HEK293 (cell line): Measurements from ENCODE around the gene CDHR5.

ENCODE experiments used
- CTCF ChIA-PET: fragments of 350-600 bp; formaldehyde crosslinking; extraction: SDS; loops from one replicate; lab custom pipeline; 2021; ENCODE audit warnings: antibody characterized with exemption; lab: Yijun Ruan, JAX
- POLR2A ChIA-PET: fragments of 300-600 bp; formaldehyde crosslinking; extraction: SDS; loops from one replicate; lab custom pipeline; 2020; ENCODE audit warnings: antibody characterized with exemption, inconsistent platforms; lab: Yijun Ruan, JAX
- H3K27ac ChIP-seq: fragments of 200-500 bp; sonication (Bioruptor generic); 2 replicates; pipeline ENCODE4 v1.5.1; 2014; ENCODE audit warnings: low read depth, low read length, control low read depth, inconsistent platforms; ENCODE audit errors: extremely low read depth
- H3K36me3 ChIP-seq, 2 experiments: fragments of 200-500 bp in 1 of 2; sonication (Bioruptor generic) in 1 of 2; 1 replicate in 1 of 2; 2 replicates in 1 of 2; pipeline ENCODE4 v1.5.1; 2014 to 2017; ENCODE audit warnings: inconsistent platforms in 2 of 2, low read length in 2 of 2; ENCODE audit not compliant: control insufficient read depth in 2 of 2, insufficient read depth in 1 of 2
- H3K4me1 ChIP-seq: fragments of 200-500 bp; sonication (Bioruptor generic); 2 replicates; pipeline ENCODE4 v1.5.1; 2014; ENCODE audit warnings: mild to moderate bottlenecking, low read length, inconsistent platforms; ENCODE audit not compliant: control insufficient read depth, insufficient read depth
- H3K4me3 ChIP-seq: 2 replicates; pipeline ENCODE4 v1.5.1; 2011; ENCODE audit warnings: low read depth, mild to moderate bottlenecking, control low read depth, low read length, moderate library complexity
- H3K9me3 ChIP-seq: fragments of 200-500 bp; sonication (Bioruptor generic); 2 replicates; pipeline ENCODE4 v1.5.1; 2014; ENCODE audit warnings: low read depth, low read length, inconsistent platforms; ENCODE audit not compliant: control insufficient read depth, insufficient read depth
- GLIS2 ChIP-seq: fragments of 450-650 bp; formaldehyde crosslinking; IDR thresholded peaks from 2 replicates; pipeline ENCODE4 v1.5.1; 2016; ENCODE audit warnings: missing biosample characterization, missing genetic modification characterization
- SCRT1 ChIP-seq: fragments of 450-650 bp; formaldehyde crosslinking; IDR thresholded peaks from 2 replicates; pipeline ENCODE4 v1.5.1; 2016; ENCODE audit warnings: missing biosample characterization, missing genetic modification characterization, borderline replicate concordance
- ZBTB48 ChIP-seq: fragments of 450-650 bp; formaldehyde crosslinking; IDR thresholded peaks from 2 replicates; pipeline ENCODE4 v1.5.1; 2016; ENCODE audit warnings: missing biosample characterization, missing genetic modification characterization
- ZEB2 ChIP-seq: fragments of 450-650 bp; formaldehyde crosslinking; IDR thresholded peaks from 2 replicates; pipeline ENCODE4 v1.5.1; 2016; ENCODE audit warnings: missing biosample characterization, missing genetic modification characterization
- ZNF133 ChIP-seq: fragments of 450-650 bp; formaldehyde crosslinking; IDR thresholded peaks from 2 replicates; pipeline ENCODE4 v1.5.1; 2016; ENCODE audit warnings: missing biosample characterization, missing genetic modification characterization
- ZNF138 ChIP-seq: fragments of 450-650 bp; formaldehyde crosslinking; IDR thresholded peaks from 2 replicates; pipeline ENCODE4 v1.5.1; 2016; ENCODE audit warnings: missing biosample characterization, missing genetic modification characterization, borderline replicate concordance
- ZNF175 ChIP-seq: fragments of 450-650 bp; formaldehyde crosslinking; IDR thresholded peaks from 2 replicates; pipeline ENCODE4 v1.5.1; 2016; ENCODE audit warnings: missing biosample characterization, missing genetic modification characterization
- ZNF23 ChIP-seq: fragments of 450-650 bp; formaldehyde crosslinking; IDR thresholded peaks from 2 replicates; pipeline ENCODE4 v1.5.1; 2016; ENCODE audit warnings: missing biosample characterization, missing genetic modification characterization, borderline replicate concordance
- ZNF391 ChIP-seq: fragments of 450-650 bp; formaldehyde crosslinking; IDR thresholded peaks from 2 replicates; pipeline ENCODE4 v1.5.1; 2016; ENCODE audit warnings: low read depth, missing biosample characterization, missing genetic modification characterization, borderline replicate concordance
- ZNF423 ChIP-seq: fragments of 450-650 bp; formaldehyde crosslinking; IDR thresholded peaks from 2 replicates; pipeline ENCODE4 v1.5.1; 2016; ENCODE audit warnings: missing biosample characterization, missing genetic modification characterization
- ZNF473 ChIP-seq: fragments of 450-650 bp; formaldehyde crosslinking; IDR thresholded peaks from 2 replicates; pipeline ENCODE4 v1.5.1; 2017; ENCODE audit warnings: missing biosample characterization, missing genetic modification characterization
- ZNF621 ChIP-seq: fragments of 450-650 bp; formaldehyde crosslinking; IDR thresholded peaks from 2 replicates; pipeline ENCODE4 v1.5.1; 2017; ENCODE audit warnings: missing biosample characterization, missing genetic modification characterization
- ZNF626 ChIP-seq: fragments of 450-650 bp; sonication (Bioruptor Pico); formaldehyde crosslinking; IDR thresholded peaks from 2 replicates; pipeline ENCODE4 v1.5.1; 2018; ENCODE audit warnings: missing biosample characterization, missing genetic modification characterization, inconsistent platforms
- ZNF776 ChIP-seq: fragments of 450-650 bp; formaldehyde crosslinking; IDR thresholded peaks from 2 replicates; pipeline ENCODE4 v1.5.0; 2017; ENCODE audit warnings: missing biosample characterization, missing genetic modification characterization, borderline replicate concordance
- TF ChIP-seq, protein P1 (sequence below): fragments of 450-650 bp; formaldehyde crosslinking; IDR thresholded peaks from 2 replicates; pipeline ENCODE4 v1.5.1; 2017; ENCODE audit warnings: missing biosample characterization, missing genetic modification characterization
- TF ChIP-seq, protein P2 (sequence below): fragments of 450-650 bp; formaldehyde crosslinking; IDR thresholded peaks from 2 replicates; pipeline ENCODE4 v1.5.1; 2016; ENCODE audit warnings: missing biosample characterization, missing genetic modification characterization
- TF ChIP-seq, protein P3 (sequence below): fragments of 450-650 bp; formaldehyde crosslinking; IDR thresholded peaks from 2 replicates; pipeline ENCODE4 v1.5.1; 2016; ENCODE audit warnings: missing biosample characterization, missing genetic modification characterization, borderline replicate concordance
- TF ChIP-seq, protein P4 (sequence below): fragments of 450-650 bp; formaldehyde crosslinking; IDR thresholded peaks from 2 replicates; pipeline ENCODE4 v1.5.1; 2016; ENCODE audit warnings: missing biosample characterization, missing genetic modification characterization

Gene CDHR5

DNA sequence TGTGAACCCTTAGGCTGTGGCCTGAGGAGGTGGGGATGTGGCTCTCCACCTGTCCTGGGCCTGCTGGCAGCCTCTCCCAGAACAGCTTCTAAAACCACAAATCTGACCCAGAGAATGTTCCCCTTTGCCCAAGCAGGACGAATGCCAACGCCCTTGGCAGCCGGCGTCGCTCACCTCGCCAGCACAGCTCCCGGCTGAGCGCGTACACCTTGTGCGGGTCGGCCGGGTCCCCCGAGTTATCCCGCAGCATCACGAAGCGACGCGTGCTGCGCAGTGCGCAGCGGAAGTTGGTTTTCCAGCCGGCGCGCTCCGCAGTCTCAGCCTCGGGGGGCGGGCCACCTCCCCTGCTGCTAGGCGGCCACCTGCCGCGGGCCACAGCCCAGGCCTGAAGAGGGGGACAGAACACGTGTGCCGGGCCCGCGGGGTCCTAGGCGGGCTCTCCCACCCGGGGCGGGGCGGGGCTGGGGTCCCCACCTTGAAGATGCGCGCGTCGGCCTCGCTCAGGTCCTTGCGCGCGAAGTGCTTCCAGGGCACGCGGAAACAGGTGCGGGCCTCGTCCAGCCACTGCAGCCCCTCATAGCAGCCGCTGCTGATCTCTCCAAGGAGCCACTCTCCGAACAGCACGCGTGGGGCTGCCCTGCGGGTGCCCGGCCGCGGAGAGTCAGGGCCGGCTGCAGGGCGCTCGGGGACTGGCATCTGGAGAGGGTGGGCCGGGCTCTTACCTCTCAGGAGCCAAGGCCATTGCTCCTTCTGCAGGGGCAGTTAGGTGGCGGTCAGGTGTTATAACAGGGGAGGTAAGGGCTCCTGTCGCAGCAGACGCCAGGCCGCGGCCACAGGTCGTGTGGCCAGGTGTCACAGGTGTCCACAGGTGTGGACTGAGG is 9.9 kb downstream of the CDHR5 start:
- ChIA-PET CTCF (no interaction called here), POLR2A (interaction anchor here (0.6 to 2.2 kb wide), 7 partner anchors 39 to 133 kb away, joined by 3 to 10 read pairs (median 4); partner anchors contain the start of genes HRAS, PHRF1 and TMEM80)
- Histone ChIP-seq H3K4me3 (peak overlapping the region; percentile 80), H3K36me3 (peaks cover 0 to 57% of the 10 kb centered on the region in 2 experiments; a peak in 1 of 3 replicates), H3K4me1 (no peaks in the 10 kb centered on the region), H3K9me3 (no peaks in the 10 kb centered on the region), H3K27ac (peak overlapping the region; percentile 38)
- TF ChIP-seq, protein P1, sequence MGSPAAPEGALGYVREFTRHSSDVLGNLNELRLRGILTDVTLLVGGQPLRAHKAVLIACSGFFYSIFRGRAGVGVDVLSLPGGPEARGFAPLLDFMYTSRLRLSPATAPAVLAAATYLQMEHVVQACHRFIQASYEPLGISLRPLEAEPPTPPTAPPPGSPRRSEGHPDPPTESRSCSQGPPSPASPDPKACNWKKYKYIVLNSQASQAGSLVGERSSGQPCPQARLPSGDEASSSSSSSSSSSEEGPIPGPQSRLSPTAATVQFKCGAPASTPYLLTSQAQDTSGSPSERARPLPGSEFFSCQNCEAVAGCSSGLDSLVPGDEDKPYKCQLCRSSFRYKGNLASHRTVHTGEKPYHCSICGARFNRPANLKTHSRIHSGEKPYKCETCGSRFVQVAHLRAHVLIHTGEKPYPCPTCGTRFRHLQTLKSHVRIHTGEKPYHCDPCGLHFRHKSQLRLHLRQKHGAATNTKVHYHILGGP (tag by site-specific recombination): no peak
- TF ChIP-seq ZNF423: no peak
- 0 out of 2 replicates have a peak, but pooled peaks have one; percentile 33 for TF ChIP-seq SCRT1
- TF ChIP-seq, protein P2, sequence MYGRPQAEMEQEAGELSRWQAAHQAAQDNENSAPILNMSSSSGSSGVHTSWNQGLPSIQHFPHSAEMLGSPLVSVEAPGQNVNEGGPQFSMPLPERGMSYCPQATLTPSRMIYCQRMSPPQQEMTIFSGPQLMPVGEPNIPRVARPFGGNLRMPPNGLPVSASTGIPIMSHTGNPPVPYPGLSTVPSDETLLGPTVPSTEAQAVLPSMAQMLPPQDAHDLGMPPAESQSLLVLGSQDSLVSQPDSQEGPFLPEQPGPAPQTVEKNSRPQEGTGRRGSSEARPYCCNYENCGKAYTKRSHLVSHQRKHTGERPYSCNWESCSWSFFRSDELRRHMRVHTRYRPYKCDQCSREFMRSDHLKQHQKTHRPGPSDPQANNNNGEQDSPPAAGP (tag by site-specific recombination): no peak
- 0 out of 2 replicates have a peak, but pooled peaks have one; percentile 68 for TF ChIP-seq ZEB2 (tag by site-specific recombination)

DNA sequence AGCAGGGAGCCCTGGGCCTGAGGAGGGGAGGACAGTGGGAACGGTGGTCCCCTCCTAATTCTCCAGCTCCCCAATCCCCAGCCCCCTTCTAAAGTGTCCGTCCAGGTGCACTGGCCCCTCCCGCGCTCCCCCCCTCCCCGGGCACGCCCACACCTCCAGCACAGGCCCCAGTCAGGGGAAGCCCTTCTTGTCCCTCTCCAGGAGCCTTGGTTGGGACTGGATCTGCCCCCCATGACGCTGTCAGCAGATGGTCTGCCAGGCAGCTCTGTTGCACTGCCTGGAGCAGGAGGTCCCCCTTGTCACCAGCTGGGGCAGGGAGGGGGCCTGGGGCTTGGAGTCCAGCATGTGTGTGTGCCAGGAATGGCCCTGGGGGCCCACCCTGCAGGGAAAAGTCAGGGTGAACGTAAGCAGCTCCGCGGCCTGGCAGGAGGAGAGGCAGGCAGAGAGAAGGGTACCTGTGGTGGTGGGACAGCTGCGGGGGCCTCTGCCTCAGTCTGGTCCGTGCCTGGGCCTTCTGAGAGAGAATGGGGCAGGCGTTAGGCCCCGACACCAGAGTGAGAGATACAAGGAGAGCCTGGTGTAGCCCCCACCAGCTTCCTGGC is 10.6 kb downstream of the CDHR5 start:
- POLR2A ChIA-PET: interaction anchor here (1.1 to 2.2 kb wide), 4 partner anchors 9 to 163 kb away, joined by 4 to 10 read pairs (median 5); partner anchors contain the start of genes GATD1 and PHRF1
- no peak overlapping the region for H3K27ac ChIP-seq

DNA sequence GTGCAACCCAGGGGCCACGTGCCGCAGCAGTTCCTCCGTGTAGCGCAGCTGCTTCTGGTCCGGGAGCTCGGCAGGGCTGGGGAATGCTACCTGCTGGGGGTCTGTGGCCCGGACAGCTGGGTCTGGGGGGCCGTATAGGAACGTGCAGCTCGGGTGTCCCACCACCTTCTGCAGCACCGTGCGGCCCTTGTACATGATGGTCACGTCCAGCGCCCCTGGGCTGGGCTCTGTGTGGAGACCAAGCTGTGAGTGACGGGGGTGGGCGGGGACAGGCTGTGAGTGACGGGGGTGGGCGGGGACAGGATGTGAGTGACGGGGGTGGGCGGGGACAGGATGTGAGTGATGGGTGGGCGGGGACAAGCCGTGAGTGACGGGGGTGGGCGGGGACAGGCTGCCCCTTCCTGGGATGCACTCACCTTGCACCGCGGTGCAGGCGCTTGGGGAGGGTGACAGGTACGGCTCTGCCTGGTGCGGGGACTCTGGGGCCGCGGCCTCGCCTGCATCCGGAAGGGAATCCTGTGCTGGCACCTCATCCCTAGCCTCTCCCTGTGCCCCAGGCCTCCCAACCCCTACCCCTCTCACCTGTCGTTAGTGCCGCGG is 11.3 kb downstream of the CDHR5 start:
- H3K36me3 ChIP-seq: peaks cover 0 to 68% of the 10 kb centered on the region in 2 experiments; a peak in 1 of 3 replicates

More for the DNA sequence above, 10.6 kb downstream of the CDHR5 start:
- Histone ChIP-seq H3K4me1 (no peaks in the 10 kb centered on the region), H3K36me3 (peaks cover 0 to 64% of the 10 kb centered on the region in 2 experiments; a peak in 1 of 3 replicates), H3K9me3 (no peaks in the 10 kb centered on the region), H3K4me3 (no peak overlapping the region)
- 0 out of 2 replicates have a peak, but pooled peaks have one; percentile 37 for TF ChIP-seq GLIS2 (tag by site-specific recombination)
- TF ChIP-seq ZNF138 (tag by site-specific recombination): no peak
- CTCF ChIA-PET: no interaction called here

More for the DNA sequence above, 11.3 kb downstream of the CDHR5 start:
- no peak overlapping the region for H3K4me3 ChIP-seq
- H3K9me3 ChIP-seq: no peaks in the 10 kb centered on the region
- H3K27ac ChIP-seq: no peak overlapping the region
- TF ChIP-seq ZNF776: no peak
- no peak for TF ChIP-seq ZNF175
- no peak for TF ChIP-seq ZNF423
- TF ChIP-seq ZNF626 (tag by site-specific recombination): no peak
- no peak for TF ChIP-seq ZNF133
- no peak for TF ChIP-seq ZNF23 (tag by site-specific recombination)
- TF ChIP-seq, protein P3, sequence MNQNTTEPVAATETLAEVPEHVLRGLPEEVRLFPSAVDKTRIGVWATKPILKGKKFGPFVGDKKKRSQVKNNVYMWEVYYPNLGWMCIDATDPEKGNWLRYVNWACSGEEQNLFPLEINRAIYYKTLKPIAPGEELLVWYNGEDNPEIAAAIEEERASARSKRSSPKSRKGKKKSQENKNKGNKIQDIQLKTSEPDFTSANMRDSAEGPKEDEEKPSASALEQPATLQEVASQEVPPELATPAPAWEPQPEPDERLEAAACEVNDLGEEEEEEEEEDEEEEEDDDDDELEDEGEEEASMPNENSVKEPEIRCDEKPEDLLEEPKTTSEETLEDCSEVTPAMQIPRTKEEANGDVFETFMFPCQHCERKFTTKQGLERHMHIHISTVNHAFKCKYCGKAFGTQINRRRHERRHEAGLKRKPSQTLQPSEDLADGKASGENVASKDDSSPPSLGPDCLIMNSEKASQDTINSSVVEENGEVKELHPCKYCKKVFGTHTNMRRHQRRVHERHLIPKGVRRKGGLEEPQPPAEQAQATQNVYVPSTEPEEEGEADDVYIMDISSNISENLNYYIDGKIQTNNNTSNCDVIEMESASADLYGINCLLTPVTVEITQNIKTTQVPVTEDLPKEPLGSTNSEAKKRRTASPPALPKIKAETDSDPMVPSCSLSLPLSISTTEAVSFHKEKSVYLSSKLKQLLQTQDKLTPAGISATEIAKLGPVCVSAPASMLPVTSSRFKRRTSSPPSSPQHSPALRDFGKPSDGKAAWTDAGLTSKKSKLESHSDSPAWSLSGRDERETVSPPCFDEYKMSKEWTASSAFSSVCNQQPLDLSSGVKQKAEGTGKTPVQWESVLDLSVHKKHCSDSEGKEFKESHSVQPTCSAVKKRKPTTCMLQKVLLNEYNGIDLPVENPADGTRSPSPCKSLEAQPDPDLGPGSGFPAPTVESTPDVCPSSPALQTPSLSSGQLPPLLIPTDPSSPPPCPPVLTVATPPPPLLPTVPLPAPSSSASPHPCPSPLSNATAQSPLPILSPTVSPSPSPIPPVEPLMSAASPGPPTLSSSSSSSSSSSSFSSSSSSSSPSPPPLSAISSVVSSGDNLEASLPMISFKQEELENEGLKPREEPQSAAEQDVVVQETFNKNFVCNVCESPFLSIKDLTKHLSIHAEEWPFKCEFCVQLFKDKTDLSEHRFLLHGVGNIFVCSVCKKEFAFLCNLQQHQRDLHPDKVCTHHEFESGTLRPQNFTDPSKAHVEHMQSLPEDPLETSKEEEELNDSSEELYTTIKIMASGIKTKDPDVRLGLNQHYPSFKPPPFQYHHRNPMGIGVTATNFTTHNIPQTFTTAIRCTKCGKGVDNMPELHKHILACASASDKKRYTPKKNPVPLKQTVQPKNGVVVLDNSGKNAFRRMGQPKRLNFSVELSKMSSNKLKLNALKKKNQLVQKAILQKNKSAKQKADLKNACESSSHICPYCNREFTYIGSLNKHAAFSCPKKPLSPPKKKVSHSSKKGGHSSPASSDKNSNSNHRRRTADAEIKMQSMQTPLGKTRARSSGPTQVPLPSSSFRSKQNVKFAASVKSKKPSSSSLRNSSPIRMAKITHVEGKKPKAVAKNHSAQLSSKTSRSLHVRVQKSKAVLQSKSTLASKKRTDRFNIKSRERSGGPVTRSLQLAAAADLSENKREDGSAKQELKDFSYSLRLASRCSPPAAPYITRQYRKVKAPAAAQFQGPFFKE (tag by site-specific recombination): no peak
- no peak for TF ChIP-seq ZNF473
- TF ChIP-seq ZBTB48 (tag by site-specific recombination): no peak
- TF ChIP-seq ZNF391: no peak
- TF ChIP-seq, protein P4, sequence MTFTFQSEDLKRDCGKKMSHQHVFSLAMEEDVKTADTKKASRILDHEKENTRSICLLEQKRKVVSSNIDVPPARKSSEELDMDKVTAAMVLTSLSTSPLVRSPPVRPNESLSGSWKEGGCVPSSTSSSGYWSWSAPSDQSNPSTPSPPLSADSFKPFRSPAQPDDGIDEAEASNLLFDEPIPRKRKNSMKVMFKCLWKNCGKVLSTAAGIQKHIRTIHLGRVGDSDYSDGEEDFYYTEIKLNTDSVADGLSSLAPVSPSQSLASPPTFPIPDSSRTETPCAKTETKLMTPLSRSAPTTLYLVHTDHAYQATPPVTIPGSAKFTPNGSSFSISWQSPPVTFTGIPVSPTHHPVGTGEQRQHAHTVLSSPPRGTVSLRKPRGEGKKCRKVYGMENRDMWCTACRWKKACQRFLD (tag by site-specific recombination): no peak
- TF ChIP-seq SCRT1: no peak
- no peak for TF ChIP-seq ZNF621
- TF ChIP-seq, all 188 proteins: peak for 0
- no peaks in the 10 kb centered on the region for H3K4me1 ChIP-seq
- POLR2A ChIA-PET: interaction anchor here (0.6 to 2.2 kb wide), 5 partner anchors 9 to 164 kb away, joined by 4 to 10 read pairs (median 5); partner anchors contain the start of genes GATD1 and PHRF1
- CTCF ChIA-PET: interaction anchor here (0.6 to 2.2 kb wide), 2 partner anchors 22 to 59 kb away, joined by 4 to 9 read pairs; no protein-coding TSS in a partner anchor
